OCI-LY3 (cell line): Measurements from ENCODE around the gene GMIP.

Experiments
- H2AFZ ChIP-seq: fragments of 200-600, 300-600 bp; shearing (Covaris generic); 2 replicates; pipeline ENCODE4 v1.6.0; 2014; ENCODE audit warnings: antibody characterized with exemption, low read depth, low read length
- H3K27ac ChIP-seq: fragments of 200-600, 300-600 bp; sonication (generic); 2 replicates; pipeline ENCODE4 v1.5.1; 2014; ENCODE audit warnings: mild to moderate bottlenecking, low read length, moderate library complexity, mixed read lengths
- H3K27me3 ChIP-seq: fragments of 200-600, 300-600 bp; sonication (generic); 2 replicates; pipeline ENCODE4 v1.6.1; 2014; ENCODE audit warnings: low read depth, low read length, mixed read lengths
- H3K36me3 ChIP-seq: fragments of 200-600, 300-600 bp; sonication (generic); replicated peaks from 2 replicates; pipeline ENCODE3; 2014; ENCODE audit warnings: low read depth, low read length, mixed read lengths
- H3K4me1 ChIP-seq: fragments of 300-600, 200-600 bp; sonication (generic); 2 replicates; pipeline ENCODE4 v1.6.1; 2014; ENCODE audit warnings: low read length, mixed read lengths
- H3K4me2 ChIP-seq: fragments of 200-600, 300-600 bp; sonication (generic); 2 replicates; pipeline ENCODE4 v1.6.1; 2014; ENCODE audit warnings: low read length, mixed read lengths
- H3K4me3 ChIP-seq: fragments of 300-600, 200-600 bp; sonication (generic); 2 replicates; pipeline ENCODE4 v1.5.1; 2014; ENCODE audit warnings: antibody characterized with exemption, mild to moderate bottlenecking, low read length, moderate library complexity
- H3K79me2 ChIP-seq: fragments of 300-600, 200-600 bp; shearing (Covaris generic); 2 replicates; pipeline ENCODE4 v1.6.1; 2014; ENCODE audit warnings: mild to moderate bottlenecking, low read length, mixed read lengths
- H3K9ac ChIP-seq: fragments of 300-600, 200-600 bp; shearing (Covaris generic); 2 replicates; pipeline ENCODE4 v1.6.0; 2014; ENCODE audit warnings: mild to moderate bottlenecking, low read length, moderate library complexity
- H3K9me3 ChIP-seq: fragments of 200-600, 300-600 bp; shearing (Covaris generic); 2 replicates; pipeline ENCODE4 v1.6.1; 2014; ENCODE audit warnings: low read length, mixed read lengths; ENCODE audit not compliant: insufficient read depth
- H4K20me1 ChIP-seq: fragments of 200-600, 300-600 bp; sonication (generic); 2 replicates; pipeline ENCODE4 v1.6.1; 2016; ENCODE audit warnings: low read length, mixed read lengths; ENCODE audit not compliant: insufficient read depth
- EZH2phosphoT487 ChIP-seq: fragments of 200-600 bp; shearing (Covaris generic); IDR thresholded peaks from 2 replicates; pipeline ENCODE4 v1.6.1; 2018; ENCODE audit warnings: antibody characterized with exemption, mixed run types, low read depth
- TF ChIP-seq, protein P1 (sequence below): fragments of 200-600, 300-600 bp; sonication (generic); IDR thresholded peaks from 2 replicates; pipeline ENCODE4 v1.5.1; 2014; ENCODE audit warnings: antibody characterized with exemption, low read length, low read depth

GMIP gene

DNA sequence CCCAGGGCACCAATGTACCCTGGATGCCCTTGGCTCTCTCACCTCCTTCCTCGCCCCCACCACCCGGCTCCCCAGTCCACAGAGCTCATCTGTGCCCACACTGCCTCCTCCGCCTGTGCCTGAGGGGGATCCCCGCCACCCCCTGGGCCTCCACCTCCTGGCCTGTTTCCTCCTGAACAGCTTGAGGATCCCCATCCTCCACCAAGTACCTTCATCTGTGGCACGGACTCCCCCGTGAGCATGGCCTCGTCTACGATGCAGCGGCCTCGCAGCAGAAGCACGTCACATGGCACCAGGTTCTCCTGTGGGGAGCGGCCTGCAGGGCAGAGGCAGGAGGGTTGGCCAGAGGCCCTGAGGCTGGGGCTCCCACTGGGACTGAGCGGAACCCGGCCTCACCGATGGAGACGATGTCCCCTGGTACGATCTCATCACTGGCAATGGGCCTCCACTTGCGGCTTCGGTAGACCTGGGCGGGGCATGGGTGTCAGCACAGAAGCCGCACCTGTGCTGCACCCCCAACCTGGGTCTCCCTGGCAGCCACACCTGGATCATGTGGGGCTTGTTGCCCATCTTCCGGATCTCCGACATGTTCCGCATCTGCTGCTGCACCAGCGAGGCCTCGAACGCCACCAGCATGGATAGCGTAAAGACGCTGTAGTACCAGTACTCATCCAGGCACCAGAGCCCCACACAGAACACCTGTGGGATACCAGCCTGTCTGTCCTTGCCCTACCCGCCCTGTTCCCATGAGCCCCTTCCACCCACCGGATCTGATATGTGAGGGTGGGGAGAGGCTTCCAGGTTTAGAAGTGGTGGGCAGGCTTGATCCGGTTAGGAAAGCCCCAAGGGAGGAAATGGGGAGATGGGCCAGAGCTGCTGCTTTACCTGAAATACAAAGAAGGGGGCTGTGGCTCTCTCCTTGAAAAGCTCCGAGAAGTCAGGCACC is 13.3 kb upstream of the GMIP start:
- Histone ChIP-seq H4K20me1 (no peaks in the 10 kb centered on the region), H3K79me2 (peaks cover 35% of the 10 kb centered on the region), H3K27me3 (no peaks in the 10 kb centered on the region), H3K4me3 (no peak overlapping the region), H3K4me1 (peaks cover 8% of the 10 kb centered on the region), H3K27ac (no peak overlapping the region), H3K4me2 (no peak overlapping the region), H2AFZ (no peak overlapping the region), H3K9ac (no peak overlapping the region), H3K9me3 (no peaks in the 10 kb centered on the region), H3K36me3 (peaks cover 84% of the 10 kb centered on the region)
- no peak for TF ChIP-seq EZH2phosphoT487
- TF ChIP-seq, protein P1, sequence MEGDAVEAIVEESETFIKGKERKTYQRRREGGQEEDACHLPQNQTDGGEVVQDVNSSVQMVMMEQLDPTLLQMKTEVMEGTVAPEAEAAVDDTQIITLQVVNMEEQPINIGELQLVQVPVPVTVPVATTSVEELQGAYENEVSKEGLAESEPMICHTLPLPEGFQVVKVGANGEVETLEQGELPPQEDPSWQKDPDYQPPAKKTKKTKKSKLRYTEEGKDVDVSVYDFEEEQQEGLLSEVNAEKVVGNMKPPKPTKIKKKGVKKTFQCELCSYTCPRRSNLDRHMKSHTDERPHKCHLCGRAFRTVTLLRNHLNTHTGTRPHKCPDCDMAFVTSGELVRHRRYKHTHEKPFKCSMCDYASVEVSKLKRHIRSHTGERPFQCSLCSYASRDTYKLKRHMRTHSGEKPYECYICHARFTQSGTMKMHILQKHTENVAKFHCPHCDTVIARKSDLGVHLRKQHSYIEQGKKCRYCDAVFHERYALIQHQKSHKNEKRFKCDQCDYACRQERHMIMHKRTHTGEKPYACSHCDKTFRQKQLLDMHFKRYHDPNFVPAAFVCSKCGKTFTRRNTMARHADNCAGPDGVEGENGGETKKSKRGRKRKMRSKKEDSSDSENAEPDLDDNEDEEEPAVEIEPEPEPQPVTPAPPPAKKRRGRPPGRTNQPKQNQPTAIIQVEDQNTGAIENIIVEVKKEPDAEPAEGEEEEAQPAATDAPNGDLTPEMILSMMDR = no peak

DNA sequence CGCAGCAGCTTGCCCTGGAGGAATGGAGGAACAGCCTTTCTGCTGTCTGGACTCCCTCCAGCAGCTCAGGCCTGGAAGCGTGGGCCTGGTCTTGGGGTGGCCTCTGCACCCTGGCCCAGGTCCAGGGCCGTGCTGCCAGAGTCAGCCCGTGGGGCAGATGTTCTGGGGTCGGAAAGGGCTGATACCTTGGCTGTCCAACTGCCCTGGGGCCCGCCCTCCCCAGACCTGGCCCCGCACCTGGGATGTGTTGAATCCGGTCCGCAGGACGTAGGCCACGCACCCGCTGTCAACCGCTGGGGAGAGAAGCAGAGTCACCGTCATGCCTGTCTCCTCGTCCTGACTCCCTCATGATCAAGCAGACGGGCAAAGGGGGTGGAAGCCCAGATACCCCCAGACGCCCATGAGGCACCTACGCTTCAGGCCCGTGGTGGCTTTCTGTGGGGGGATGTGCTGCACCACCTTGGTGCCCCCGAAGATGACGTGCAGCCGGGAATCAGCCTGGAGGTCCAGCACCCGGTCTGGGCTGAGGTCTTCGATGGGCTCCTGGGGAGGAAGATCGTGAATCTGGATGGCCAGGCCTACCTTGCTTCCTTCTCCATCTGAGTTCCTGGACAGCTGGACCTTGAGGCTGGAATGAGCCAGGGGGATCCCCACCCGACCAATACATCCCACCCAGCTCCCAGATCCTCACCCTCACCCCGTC is 12.3 kb upstream of the GMIP start:
- Histone ChIP-seq H3K9me3 (no peaks in the 10 kb centered on the region), H3K79me2 (peaks cover 26% of the 10 kb centered on the region), H3K27me3 (no peaks in the 10 kb centered on the region), H3K4me3 (no peak overlapping the region), H3K27ac (no peak overlapping the region), H2AFZ (no peak overlapping the region), H3K4me1 (no peaks in the 10 kb centered on the region), H3K9ac (no peak overlapping the region), H3K36me3 (peaks cover 87% of the 10 kb centered on the region), H3K4me2 (no peak overlapping the region), H4K20me1 (no peaks in the 10 kb centered on the region)
- TF ChIP-seq, protein P1 = no peak
- no peak for TF ChIP-seq EZH2phosphoT487

DNA sequence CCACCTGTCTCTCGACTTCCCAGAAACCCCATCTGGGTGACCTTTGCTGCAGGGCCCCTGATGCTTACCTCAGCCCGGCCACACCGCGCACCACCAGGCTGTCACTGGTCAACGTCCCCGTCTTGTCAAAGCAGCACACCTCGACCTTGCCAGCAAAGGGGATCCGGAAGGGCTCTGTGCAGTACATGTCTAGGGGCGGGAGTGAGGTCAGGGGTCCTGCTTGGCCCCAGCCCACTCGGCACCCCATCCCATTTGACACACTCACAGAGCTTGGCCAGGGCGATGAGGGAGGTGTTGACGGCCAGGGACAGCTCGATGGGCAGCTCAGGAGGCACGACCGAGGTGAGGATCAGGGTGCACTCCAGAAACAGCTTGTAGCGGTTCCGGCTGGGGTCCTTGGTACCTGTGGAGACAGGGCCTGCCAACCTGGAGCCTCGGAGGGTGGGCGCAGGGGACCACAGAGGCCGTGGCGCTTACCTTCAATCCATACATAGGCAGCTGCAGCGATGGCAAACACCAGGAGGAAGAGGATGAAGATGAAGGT is 11.7 kb upstream of the GMIP start:
- H3K36me3 ChIP-seq = peaks cover 94% of the 10 kb centered on the region
- peaks cover 19% of the 10 kb centered on the region for H3K79me2 ChIP-seq
- H4K20me1 ChIP-seq = no peaks in the 10 kb centered on the region

More for the DNA sequence above, 11.7 kb upstream of the GMIP start:
- H3K4me1 ChIP-seq = no peaks in the 10 kb centered on the region
- no peak overlapping the region for H3K4me3 ChIP-seq
- no peaks in the 10 kb centered on the region for H3K9me3 ChIP-seq
- H3K27ac ChIP-seq = no peak overlapping the region
- H2AFZ ChIP-seq = no peak overlapping the region
- no peak overlapping the region for H3K4me2 ChIP-seq
- H3K9ac ChIP-seq = no peak overlapping the region
- no peaks in the 10 kb centered on the region for H3K27me3 ChIP-seq
- TF ChIP-seq, protein P1 = no peak
- TF ChIP-seq EZH2phosphoT487 = no peak
